NT2/D1 (cell line): ENCODE results near the gene DDX10.

Source experiments
- DNase-seq: peaks from one replicate; pipeline ENCODE4 v3.0.0-alpha.2; 2011; ENCODE audit warnings: low read depth, low spot score
- H3K27me3 ChIP-seq: 2 replicates; pipeline ENCODE4 v1.6.0; 2011; ENCODE audit warnings: mild to moderate bottlenecking; ENCODE audit not compliant: insufficient read length, insufficient read depth
- H3K36me3 ChIP-seq: 2 replicates; pipeline ENCODE4 v1.6.1; 2011; ENCODE audit warnings: mild to moderate bottlenecking, low read length, mixed read lengths; ENCODE audit not compliant: insufficient read depth, insufficient read length
- H3K4me1 ChIP-seq: 2 replicates; pipeline ENCODE4 v1.5.1; 2011; ENCODE audit not compliant: insufficient read depth, insufficient read length
- H3K4me3 ChIP-seq: 2 replicates; pipeline ENCODE4 v1.5.1; 2011; ENCODE audit warnings: low read depth; ENCODE audit not compliant: insufficient read length
- H3K9ac ChIP-seq: 2 replicates; pipeline ENCODE4 v1.6.0; 2011; ENCODE audit warnings: low read depth; ENCODE audit not compliant: insufficient read length
- H3K9me3 ChIP-seq: 2 replicates; pipeline ENCODE4 v1.5.1; 2011; ENCODE audit warnings: mild to moderate bottlenecking, low read length; ENCODE audit not compliant: insufficient read depth
- SUZ12 ChIP-seq: IDR thresholded peaks from 2 replicates; pipeline ENCODE4 v1.6.1; 2011; ENCODE audit not compliant: insufficient read length, insufficient read depth; ENCODE audit errors: extremely low read depth
- YY1 ChIP-seq: IDR thresholded peaks from 2 replicates; pipeline ENCODE4 v1.6.1; 2011; ENCODE audit not compliant: insufficient read length, insufficient read depth
- ZNF274 ChIP-seq: IDR thresholded peaks from 2 replicates; pipeline ENCODE4 v1.6.1; 2011; ENCODE audit warnings: mild to moderate bottlenecking, low read depth, low read length

DDX10 gene

DNA sequence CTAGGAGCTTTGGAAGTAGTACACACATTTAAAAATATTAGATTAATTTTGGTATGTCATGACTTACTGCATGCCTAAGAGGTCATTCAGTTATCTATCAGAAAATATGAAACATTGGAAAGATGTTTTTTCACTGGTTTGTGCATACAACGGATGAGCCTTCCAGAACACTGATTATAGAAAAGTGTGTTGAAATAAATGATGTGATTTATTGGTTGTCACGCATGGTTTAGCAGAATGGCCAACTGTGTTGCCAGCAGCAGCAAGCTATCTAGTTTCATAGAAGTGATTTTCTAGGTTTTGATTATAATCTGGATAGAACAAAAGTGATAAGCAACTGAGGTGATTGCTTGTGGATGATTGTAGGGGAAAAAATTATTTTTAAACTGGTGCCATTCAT is 53.6 kb downstream of the DDX10 start:
- Histone ChIP-seq H3K4me1 (no peaks in the 10 kb centered on the region), H3K4me3 (no peak overlapping the region), H3K36me3 (peaks cover 40% of the 10 kb centered on the region), H3K27me3 (no peaks in the 10 kb centered on the region), H3K9ac (no peak overlapping the region), H3K9me3 (no peaks in the 10 kb centered on the region)
- DNase-seq: no peak
- TF ChIP-seq YY1 (no peak), SUZ12 (no peak), ZNF274 (no peak)

DNA sequence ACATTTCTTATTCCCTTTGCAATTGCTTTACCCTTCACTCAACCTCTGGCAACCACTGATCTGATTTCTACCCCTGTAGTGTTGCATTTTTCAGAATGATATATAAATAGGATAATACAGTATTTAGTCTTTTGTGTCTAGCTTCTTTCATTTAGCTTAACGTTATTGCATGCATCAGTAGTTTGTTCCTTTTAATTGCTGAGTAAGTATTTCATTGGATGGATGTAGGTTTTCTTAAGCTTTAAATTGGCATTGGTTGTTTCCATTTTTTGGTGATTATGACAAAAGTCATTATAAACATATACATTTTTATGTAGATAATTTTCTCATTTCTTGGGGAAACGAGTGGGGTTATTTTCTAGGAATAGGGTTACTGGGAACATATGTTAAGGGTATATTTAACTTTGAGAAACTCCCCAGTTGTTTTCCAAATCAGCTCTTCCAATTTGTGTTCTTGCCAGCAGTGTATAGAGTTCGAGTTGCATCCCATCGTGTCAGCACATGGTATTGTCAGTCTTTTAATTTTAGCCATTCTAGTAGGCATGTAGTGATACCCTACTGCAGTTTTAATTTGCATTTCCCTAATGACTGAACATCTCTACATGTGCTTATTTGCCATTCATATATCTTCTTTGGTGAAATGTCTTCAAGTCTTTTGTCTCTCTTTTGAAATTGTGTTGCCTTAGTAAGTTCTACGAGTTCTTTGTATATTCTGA is 60.3 kb downstream of the DDX10 start:
- Histone ChIP-seq H3K27me3 (no peaks in the 10 kb centered on the region), H3K4me3 (no peak overlapping the region), H3K9me3 (no peaks in the 10 kb centered on the region), H3K36me3 (peaks cover 17% of the 10 kb centered on the region), H3K9ac (no peak overlapping the region), H3K4me1 (no peaks in the 10 kb centered on the region)
- DNase-seq: no peak
- TF ChIP-seq ZNF274: no peak
- TF ChIP-seq YY1: no peak
- TF ChIP-seq SUZ12: no peak

DNA sequence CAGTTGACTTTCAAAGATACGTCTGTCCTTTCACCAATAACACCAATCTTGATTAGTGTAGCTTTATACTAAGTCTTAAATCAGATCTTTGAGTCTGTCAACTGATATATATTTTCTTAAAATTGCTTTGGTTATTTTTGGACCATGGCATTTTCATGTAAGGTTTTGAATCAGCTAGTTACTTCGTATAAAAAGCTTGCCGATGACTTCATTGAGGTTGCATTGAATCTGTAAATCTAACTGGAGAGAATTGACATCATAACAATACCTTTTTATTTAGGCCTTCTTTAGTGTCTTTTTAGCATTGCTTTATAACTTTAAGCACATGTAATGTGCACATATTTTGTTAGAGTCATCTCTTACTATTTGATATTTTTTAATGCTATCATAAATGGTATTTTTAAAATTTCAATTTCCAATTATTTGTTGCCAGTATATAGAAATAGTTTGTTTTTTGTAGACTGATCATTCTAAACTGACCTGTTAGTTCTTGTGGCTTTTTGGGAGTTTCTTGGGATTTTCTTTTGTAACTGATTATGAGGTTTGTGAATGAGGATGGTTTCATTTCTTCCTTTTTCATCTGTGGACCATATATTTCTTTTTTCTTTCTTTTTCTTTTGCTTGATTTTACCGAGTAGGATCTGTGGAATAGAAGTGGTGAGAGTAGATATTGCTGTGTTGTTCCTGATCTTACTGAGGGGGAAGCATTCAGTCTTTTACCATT is 61.4 kb downstream of the DDX10 start:
- peaks cover 13% of the 10 kb centered on the region for H3K36me3 ChIP-seq
- no peak for DNase-seq

DNA sequence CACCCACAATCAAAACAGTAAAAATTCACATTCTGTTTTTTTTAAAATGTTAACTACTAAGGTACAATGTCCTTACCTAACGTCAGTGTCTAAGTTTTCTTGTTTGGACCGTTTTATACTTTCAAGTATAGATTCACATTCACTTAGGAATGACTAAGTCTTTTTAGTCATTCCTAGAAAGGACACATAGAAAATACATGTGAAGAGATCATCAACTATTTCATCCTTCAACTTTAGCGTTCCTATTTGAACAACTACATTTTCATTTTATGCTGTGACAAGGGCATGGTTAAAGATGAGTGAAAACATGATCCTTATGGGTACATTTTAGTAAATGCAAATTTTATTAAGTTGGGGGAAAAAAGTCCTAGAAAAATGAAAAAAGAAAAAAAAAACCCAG is 62.8 kb downstream of the DDX10 start:
- Histone ChIP-seq H3K4me1 (no peaks in the 10 kb centered on the region), H3K4me3 (no peak overlapping the region), H3K9ac (no peak overlapping the region)

More for the DNA sequence above, 61.4 kb downstream of the DDX10 start:
- no peak overlapping the region for H3K4me3 ChIP-seq
- no peaks in the 10 kb centered on the region for H3K4me1 ChIP-seq
- H3K9ac ChIP-seq: no peak overlapping the region
- no peaks in the 10 kb centered on the region for H3K27me3 ChIP-seq
- no peaks in the 10 kb centered on the region for H3K9me3 ChIP-seq
- TF ChIP-seq SUZ12 (no peak), YY1 (no peak), ZNF274 (no peak)

DNA sequence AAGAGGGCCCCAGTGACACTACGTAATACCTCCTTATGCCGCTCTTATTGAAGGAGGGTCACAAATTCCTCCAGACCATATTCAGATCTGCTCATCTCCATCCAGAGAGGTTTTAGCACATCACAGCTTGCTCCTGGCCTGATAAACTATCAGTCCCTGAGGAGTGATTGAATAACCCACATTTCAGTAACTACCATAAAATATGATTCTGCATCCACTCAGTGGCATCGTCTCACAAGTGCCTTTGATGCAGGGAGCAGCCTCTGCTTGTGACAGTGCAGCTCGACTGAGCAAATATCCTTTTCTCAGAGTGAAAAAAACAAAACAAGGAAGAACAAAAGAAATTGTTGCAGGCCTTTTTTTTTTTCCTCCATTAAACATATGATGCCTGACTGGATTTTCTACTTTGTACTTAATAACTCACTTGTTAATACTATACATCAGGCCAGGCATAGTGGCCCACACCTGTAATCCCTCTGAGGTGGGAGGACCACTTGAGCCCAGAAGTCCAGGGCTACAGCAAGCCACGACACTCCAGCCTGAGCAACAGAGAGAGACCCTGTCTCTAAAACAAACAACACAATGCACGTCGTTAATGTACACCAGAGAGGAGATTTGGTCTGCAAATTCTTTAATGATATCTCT is 64.5 kb downstream of the DDX10 start:
- Histone ChIP-seq H3K9ac (no peak overlapping the region), H3K9me3 (no peaks in the 10 kb centered on the region), H3K36me3 (peaks cover 3% of the 10 kb centered on the region), H3K27me3 (no peaks in the 10 kb centered on the region), H3K4me1 (no peaks in the 10 kb centered on the region), H3K4me3 (no peak overlapping the region)
- no peak for TF ChIP-seq YY1
- TF ChIP-seq ZNF274: no peak
- TF ChIP-seq SUZ12: no peak
- DNase-seq: no peak

More for the DNA sequence above, 62.8 kb downstream of the DDX10 start:
- TF ChIP-seq YY1 (no peak), ZNF274 (no peak), SUZ12 (no peak)
- H3K27me3 ChIP-seq: no peaks in the 10 kb centered on the region
- DNase-seq: no peak
- peaks cover 14% of the 10 kb centered on the region for H3K36me3 ChIP-seq
- H3K9me3 ChIP-seq: no peaks in the 10 kb centered on the region

DNA sequence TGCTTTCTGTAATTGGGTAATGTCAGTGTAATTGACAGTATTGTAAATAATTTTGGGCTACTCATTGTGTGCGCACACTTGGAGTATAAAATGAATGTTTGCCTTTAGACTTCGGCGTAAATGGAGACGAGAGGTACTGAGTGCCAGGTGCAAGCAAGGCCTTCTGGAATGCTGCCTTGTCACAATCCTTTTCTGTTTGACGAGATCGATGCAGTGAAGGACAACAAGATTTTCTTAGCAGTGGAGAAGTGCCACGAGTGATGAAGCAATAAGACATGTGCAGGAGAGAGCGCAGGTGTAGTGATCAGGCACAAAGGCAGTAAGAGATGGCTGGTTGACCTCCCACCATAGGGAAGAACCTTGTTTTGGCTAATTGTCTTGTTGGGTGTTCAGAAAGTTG is 67.5 kb downstream of the DDX10 start:
- Histone ChIP-seq H3K4me3 (no peak overlapping the region), H3K9ac (no peak overlapping the region), H3K36me3 (peaks cover 5% of the 10 kb centered on the region), H3K27me3 (no peaks in the 10 kb centered on the region), H3K4me1 (no peaks in the 10 kb centered on the region), H3K9me3 (no peaks in the 10 kb centered on the region)
- no peak for TF ChIP-seq SUZ12
- TF ChIP-seq ZNF274: no peak
- no peak for TF ChIP-seq YY1
- no peak for DNase-seq

DNA sequence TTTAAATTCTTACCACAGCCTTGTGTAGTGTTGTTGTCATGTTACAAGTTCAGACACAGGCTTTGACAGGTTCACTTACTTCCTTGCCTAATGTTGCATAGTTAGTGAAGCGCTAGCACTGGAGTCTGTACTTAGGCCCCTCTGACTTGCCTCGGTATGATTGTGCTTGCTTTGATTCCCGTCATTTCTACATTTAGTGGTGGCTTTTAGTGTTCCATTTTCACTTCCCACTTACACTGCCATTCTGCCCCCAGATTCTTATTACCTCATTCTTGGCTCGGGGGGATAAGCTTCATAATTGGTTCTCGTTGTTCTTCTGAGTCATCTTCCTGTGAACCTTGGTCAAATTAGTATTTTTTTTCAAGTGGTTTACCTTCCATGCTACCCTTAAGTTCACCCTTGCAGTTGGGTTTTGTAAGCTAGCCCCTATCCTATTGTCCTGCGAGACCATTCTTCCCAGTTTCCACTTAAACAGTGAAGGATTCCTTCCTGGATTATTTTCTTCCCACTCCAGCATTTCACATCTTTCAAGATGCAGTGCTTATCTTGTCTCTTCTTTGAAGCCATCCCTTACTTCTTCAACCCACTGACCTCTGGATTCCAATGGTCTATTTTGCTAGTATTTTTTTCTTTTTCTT is 68.7 kb downstream of the DDX10 start:
- no peaks in the 10 kb centered on the region for H3K9me3 ChIP-seq
- no peak overlapping the region for H3K9ac ChIP-seq
- no peak for DNase-seq
- TF ChIP-seq ZNF274 (no peak), YY1 (no peak), SUZ12 (no peak)
- H3K36me3 ChIP-seq: peaks cover 5% of the 10 kb centered on the region
- H3K4me3 ChIP-seq: no peak overlapping the region
- H3K27me3 ChIP-seq: no peaks in the 10 kb centered on the region
- no peaks in the 10 kb centered on the region for H3K4me1 ChIP-seq
